HEK293T (cell line): ENCODE data around the gene SHISA6.

Experiments
- CTCF ChIA-PET: fragments of 350-600 bp; formaldehyde crosslinking; extraction: SDS; loops from one replicate; lab custom pipeline; 2021; ENCODE audit warnings: antibody characterized with exemption, inconsistent platforms; lab: Yijun Ruan, JAX
- POLR2A ChIA-PET: fragments of 350-600 bp; formaldehyde crosslinking; extraction: SDS; loops from one replicate; lab custom pipeline; 2020; ENCODE audit warnings: antibody characterized with exemption, inconsistent platforms; lab: Yijun Ruan, JAX
- DNase-seq: peaks from one replicate; pipeline ENCODE4 v3.0.0; 2012; ENCODE audit warnings: mixed read lengths; ENCODE audit errors: extremely low spot score
- ARNT ChIP-seq: fragments of 450-650 bp; IDR thresholded peaks from 2 replicates; pipeline ENCODE4 v1.6.1; 2017; ENCODE audit warnings: mild to moderate bottlenecking
- BHLHE40 ChIP-seq: fragments of 450-650 bp; IDR thresholded peaks from 2 replicates; pipeline ENCODE4 v1.6.1; 2016; ENCODE audit warnings: mild to moderate bottlenecking, moderate library complexity, borderline replicate concordance
- CTBP1 ChIP-seq: fragments of 450-650 bp; IDR thresholded peaks from 2 replicates; pipeline ENCODE4 v1.6.1; 2016; ENCODE audit warnings: borderline replicate concordance
- ELF4 ChIP-seq: fragments of 450-650 bp; IDR thresholded peaks from 2 replicates; pipeline ENCODE4 v1.6.1; 2017; ENCODE audit warnings: antibody characterized with exemption
- FOXA1 ChIP-seq: fragments of 450-650 bp; IDR thresholded peaks from 2 replicates; pipeline ENCODE4 v1.6.1; 2016; ENCODE audit warnings: mild to moderate bottlenecking
- FOXK2 ChIP-seq: fragments of 450-650 bp; IDR thresholded peaks from 2 replicates; pipeline ENCODE4 v1.6.1; 2016; ENCODE audit warnings: mild to moderate bottlenecking
- FOXM1 ChIP-seq: fragments of 450-650 bp; IDR thresholded peaks from 2 replicates; pipeline ENCODE4 v1.6.1; 2017; ENCODE audit warnings: mild to moderate bottlenecking, borderline replicate concordance
- HDGF ChIP-seq: fragments of 450-650 bp; IDR thresholded peaks from 2 replicates; pipeline ENCODE4 v1.6.1; 2017; ENCODE audit warnings: antibody characterized with exemption, borderline replicate concordance
- L3MBTL2 ChIP-seq: fragments of 450-650 bp; conservative IDR thresholded peaks from 2 replicates; pipeline ENCODE4 v1.6.1; 2016; ENCODE audit warnings: mild to moderate bottlenecking
- LEF1 ChIP-seq: fragments of 450-650 bp; IDR thresholded peaks from 2 replicates; pipeline ENCODE4 v1.6.1; 2017; ENCODE audit warnings: mild to moderate bottlenecking, borderline replicate concordance
- NFRKB ChIP-seq: fragments of 450-650 bp; IDR thresholded peaks from 2 replicates; pipeline ENCODE4 v1.6.1; 2016; ENCODE audit warnings: mild to moderate bottlenecking, moderate library complexity
- SP1 ChIP-seq: fragments of 450-650 bp; IDR thresholded peaks from 2 replicates; pipeline ENCODE4 v1.6.1; 2017
- SUZ12 ChIP-seq: fragments of 450-650 bp; IDR thresholded peaks from 2 replicates; pipeline ENCODE4 v1.6.1; 2016; ENCODE audit warnings: mild to moderate bottlenecking
- TARDBP ChIP-seq: fragments of 450-650 bp; IDR thresholded peaks from 2 replicates; pipeline ENCODE4 v1.6.1; 2016
- ZNF384 ChIP-seq: fragments of 450-650 bp; IDR thresholded peaks from 2 replicates; pipeline ENCODE4 v1.6.1; 2016
- TF ChIP-seq, protein P1 (sequence below): fragments of 450-650 bp; IDR thresholded peaks from 2 replicates; pipeline ENCODE4 v1.6.1; 2016

SHISA6 gene

DNA sequence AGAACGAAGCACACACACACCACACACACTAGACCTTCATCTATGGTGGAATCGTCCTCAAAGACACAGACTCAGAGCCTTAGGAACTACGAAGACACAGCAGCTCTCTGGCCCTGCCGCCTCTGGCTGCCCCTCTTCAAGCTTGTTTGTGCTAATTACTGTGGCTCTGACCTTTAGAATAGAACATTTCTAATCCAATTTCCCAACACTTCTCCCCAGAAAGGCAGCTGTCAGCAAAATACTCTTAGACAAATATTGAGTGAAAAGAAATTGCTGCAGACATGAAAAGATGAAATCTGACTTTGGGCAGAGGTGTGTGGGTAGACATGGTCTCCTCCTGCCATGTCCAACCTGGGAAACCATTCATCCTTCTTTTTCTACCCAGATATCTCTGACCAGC lies 205.3 kb downstream of the SHISA6 start:
- DNase-seq: no peak
- TF ChIP-seq FOXA1 (no peak), NFRKB (no peak)
- POLR2A ChIA-PET: no interaction called here
- CTCF ChIA-PET: no interaction called here

DNA sequence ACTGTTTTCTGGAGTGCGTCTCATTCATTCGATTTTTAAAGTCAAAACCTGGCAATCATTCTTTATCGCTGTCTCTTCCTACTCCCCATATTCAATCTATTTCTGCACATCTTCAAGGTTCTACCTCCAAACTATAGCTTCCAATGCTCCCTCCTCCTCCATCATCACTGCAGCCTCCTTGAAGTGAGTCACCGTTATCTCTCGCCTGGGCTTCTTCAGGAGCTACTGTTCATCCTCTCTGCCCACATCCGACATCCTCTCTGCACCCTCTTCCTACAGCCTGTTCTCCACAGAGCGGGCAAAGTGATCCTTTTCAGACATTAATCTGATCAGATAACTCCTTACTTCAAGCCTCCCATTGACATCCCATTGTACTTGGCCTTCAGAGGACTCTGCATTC lies 213.1 kb downstream of the SHISA6 start:
- ChIA-PET POLR2A (no interaction called here), CTCF (no interaction called here)
- no peak for TF ChIP-seq ELF4
- DNase-seq: no peak

DNA sequence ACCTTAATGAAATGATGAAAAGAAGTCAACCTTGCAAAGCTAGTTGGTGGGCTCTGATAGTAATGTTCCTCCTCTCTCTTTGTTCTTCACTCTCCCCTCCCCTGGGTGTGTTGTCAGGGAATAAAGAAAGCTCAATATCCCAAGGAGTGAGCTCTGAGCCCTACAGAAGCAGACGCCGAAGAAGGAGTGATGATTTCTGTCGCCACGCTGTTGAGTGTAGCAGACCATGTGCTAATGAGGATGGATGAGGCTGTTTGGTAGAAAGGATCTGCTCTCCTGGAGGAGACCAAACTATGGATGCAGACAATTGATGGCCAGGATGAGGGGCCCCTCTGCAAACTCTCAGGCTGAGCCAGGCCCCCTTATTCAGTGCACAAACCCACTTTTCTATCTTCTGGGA lies 217.3 kb downstream of the SHISA6 start:
- ChIA-PET POLR2A (no interaction called here), CTCF (no interaction called here)
- TF ChIP-seq, protein P1, sequence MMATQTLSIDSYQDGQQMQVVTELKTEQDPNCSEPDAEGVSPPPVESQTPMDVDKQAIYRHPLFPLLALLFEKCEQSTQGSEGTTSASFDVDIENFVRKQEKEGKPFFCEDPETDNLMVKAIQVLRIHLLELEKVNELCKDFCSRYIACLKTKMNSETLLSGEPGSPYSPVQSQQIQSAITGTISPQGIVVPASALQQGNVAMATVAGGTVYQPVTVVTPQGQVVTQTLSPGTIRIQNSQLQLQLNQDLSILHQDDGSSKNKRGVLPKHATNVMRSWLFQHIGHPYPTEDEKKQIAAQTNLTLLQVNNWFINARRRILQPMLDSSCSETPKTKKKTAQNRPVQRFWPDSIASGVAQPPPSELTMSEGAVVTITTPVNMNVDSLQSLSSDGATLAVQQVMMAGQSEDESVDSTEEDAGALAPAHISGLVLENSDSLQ: no peak
- TF ChIP-seq ARNT (no peak), LEF1 (no peak), FOXA1 (no peak), FOXK2 (no peak), CTBP1 (no peak), FOXM1 (no peak), ZNF384 (no peak), BHLHE40 (no peak)
- no peak for DNase-seq

DNA sequence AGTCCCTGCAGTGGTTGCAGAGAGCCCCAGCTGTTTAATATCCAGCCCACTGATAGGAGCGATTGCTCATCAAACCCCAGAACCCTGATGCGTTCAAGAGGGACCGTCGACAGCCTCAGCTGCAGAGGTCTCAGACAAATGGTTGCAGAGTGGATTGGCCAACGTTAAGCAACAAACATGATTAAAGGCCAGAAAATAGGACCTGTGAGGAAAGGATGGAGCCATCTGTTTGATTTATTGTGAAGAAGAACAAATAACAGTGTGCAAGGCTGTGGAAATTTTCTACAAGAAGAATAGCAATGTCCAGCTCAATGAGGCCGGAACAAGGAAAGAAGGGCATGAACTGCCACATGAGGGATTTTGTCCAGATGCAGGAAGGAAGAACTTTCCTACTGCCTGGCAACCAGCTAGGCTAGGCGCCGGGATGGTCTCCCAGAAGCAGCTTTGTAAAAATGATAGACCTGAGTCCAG lies 218.9 kb downstream of the SHISA6 start:
- CTCF ChIA-PET: no interaction called here
- TF ChIP-seq, protein P1: no peak
- TF ChIP-seq ELF4: no peak
- no peak for TF ChIP-seq TARDBP
- TF ChIP-seq FOXA1: no peak
- no peak for TF ChIP-seq CTBP1
- no peak for TF ChIP-seq FOXK2
- TF ChIP-seq SP1: no peak
- TF ChIP-seq FOXM1: no peak
- TF ChIP-seq L3MBTL2: no peak
- TF ChIP-seq BHLHE40: no peak
- TF ChIP-seq SUZ12: no peak
- no peak for TF ChIP-seq NFRKB
- no peak for TF ChIP-seq ZNF384
- TF ChIP-seq HDGF: no peak
- no peak for TF ChIP-seq LEF1
- no peak for TF ChIP-seq ARNT
- no peak for DNase-seq
- POLR2A ChIA-PET: no interaction called here

DNA sequence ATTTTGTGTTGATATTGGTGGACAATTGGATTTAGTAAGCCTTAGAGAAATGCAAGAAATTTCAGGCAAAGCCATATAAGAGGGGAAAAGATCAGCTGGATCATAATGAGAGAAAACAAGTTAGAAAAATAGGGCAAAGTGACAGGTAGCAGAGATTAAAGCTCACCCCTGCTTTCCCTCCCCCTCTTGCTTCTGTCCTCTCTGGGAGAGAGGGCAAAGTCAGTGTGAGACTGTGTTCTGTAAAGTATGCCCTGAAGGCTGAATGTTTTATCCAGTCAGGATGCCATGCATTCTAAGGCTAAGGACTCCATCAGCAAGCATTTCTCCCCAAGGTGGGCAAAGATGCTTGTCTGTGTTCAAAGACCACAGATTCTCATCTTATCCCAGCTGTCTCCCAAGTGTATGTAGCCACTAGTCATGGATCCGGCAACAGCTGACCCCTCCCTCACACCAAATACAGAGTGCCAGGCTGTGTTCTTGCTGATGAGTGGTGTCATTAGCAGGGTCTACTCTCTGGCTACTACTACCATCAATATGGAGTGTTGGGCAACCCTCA lies 221.1 kb downstream of the SHISA6 start:
- ChIA-PET CTCF (no interaction called here), POLR2A (no interaction called here)
- no peak for DNase-seq
- TF ChIP-seq LEF1: no peak
- TF ChIP-seq ARNT: no peak
- no peak for TF ChIP-seq L3MBTL2
- TF ChIP-seq NFRKB: no peak
- TF ChIP-seq SP1: no peak
- no peak for TF ChIP-seq ELF4
- no peak for TF ChIP-seq HDGF

DNA sequence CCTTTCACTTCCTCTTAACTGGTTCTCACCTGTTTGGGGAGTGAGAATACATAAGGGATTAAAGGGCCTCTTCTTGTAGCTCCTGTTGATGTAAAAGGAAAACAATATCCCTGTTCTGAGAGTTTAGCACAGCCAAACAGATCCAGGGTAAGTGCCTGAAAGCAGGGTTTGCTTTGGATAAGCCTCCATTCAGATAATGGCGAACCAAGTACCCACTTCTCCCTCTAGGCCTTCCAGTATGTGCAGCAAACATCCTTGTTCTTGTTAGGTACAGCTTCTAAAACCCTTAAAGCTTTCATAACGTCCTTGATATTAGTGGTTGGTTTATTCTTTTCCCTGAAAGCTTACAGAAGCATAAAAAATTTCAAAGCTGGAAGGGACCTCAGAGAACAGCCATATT lies 226.6 kb downstream of the SHISA6 start:
- DNase-seq: no peak
- POLR2A ChIA-PET: no interaction called here
- CTCF ChIA-PET: no interaction called here
- no peak for TF ChIP-seq SP1
- TF ChIP-seq CTBP1: no peak
- no peak for TF ChIP-seq LEF1
- no peak for TF ChIP-seq FOXA1
- no peak for TF ChIP-seq L3MBTL2
- TF ChIP-seq ZNF384: no peak
- TF ChIP-seq, protein P1: no peak
- TF ChIP-seq HDGF: no peak
- TF ChIP-seq SUZ12: no peak
- TF ChIP-seq BHLHE40: no peak
- no peak for TF ChIP-seq FOXM1
- no peak for TF ChIP-seq NFRKB
- no peak for TF ChIP-seq ELF4
- no peak for TF ChIP-seq TARDBP
- TF ChIP-seq FOXK2: no peak
